Mesodermal cell (in vitro differentiated cells): ENCODE results near the gene EGFR.

ENCODE experiments used
- H3K27ac ChIP-seq: 2 replicates; pipeline ENCODE4 v1.7.0; 2013; ENCODE audit warnings: mild to moderate bottlenecking, low read depth, low read length, moderate library complexity; ENCODE audit not compliant: severe bottlenecking
- H3K36me3 ChIP-seq: 2 replicates; pipeline ENCODE4 v1.7.1; 2013; ENCODE audit warnings: mild to moderate bottlenecking, low read length, moderate library complexity; ENCODE audit not compliant: control insufficient read depth, insufficient read depth
- H3K4me1 ChIP-seq: one replicate; pipeline ENCODE4 v1.7.1; 2013; ENCODE audit warnings: mild to moderate bottlenecking, low read length; ENCODE audit not compliant: insufficient read depth, control insufficient read depth, poor library complexity, severe bottlenecking
- H3K4me3 ChIP-seq: 2 replicates; pipeline ENCODE4 v1.7.0; 2013; ENCODE audit warnings: low read length, control low read depth, mild to moderate bottlenecking; ENCODE audit not compliant: insufficient read depth, poor library complexity, severe bottlenecking; ENCODE audit errors: extremely low read depth
- H3K9me3 ChIP-seq: 2 replicates; pipeline ENCODE4 v1.7.1; 2013; ENCODE audit warnings: mild to moderate bottlenecking, low read length, moderate library complexity; ENCODE audit not compliant: control insufficient read depth
- WGBS, 2 experiments: methylation state at CpG; one replicate each; pipeline ENCODE4 v1.1.5; 2013; ENCODE audit warnings: missing lambda C conversion rate in 2 of 2; ENCODE audit not compliant: insufficient coverage in 2 of 2; 5-methylcytosine and 5-hydroxymethylcytosine counted together

The EGFR gene

DNA sequence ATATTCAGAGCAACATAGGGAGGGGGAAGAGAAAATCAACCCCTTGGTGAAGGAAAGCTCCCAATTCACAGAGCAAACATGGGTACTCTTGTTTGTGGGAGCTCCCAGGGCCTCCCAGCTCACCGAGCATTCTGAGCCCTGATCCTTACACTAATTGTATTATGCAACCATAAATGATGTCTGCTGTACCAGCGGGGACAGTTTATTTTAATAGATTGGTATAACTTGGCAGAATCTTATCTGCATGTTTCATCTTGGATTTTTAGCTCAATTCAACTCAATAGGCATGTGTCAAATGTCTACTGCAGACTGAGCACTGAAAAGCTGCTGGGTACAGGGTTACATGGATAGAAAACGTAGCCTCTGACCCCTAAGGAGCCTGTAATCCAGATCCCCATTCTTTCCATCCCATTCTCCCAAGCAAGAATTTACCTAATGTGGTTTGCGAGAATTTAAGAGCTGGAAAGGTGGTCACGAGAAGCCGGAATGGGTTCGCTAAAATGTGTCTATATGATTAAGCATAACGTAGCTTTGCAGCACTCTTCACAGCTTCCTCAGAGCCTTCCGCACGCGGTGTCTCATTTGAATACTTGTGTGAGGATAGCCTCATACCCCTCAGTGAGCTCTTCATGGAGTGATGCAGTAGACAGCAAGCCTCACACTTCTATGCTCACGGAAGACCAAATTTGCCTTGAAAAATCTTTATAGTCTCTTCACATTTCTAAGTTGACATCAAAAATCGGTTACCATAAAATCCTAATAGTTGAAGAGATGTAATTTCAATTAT is 18.3 kb downstream of the EGFR start:
- H3K36me3 ChIP-seq, result no peaks in the 10 kb centered on the region
- no peaks in the 10 kb centered on the region for H3K9me3 ChIP-seq
- H3K4me1 ChIP-seq, result no peaks in the 10 kb centered on the region
- no peak overlapping the region for H3K4me3 ChIP-seq
- no peak overlapping the region for H3K27ac ChIP-seq
- WGBS, 2 experiments, result 77 to 95% methylated on average over 4 to 7 of the region's 13 CpGs

- Histone ChIP-seq H3K9me3 (no peaks in the 10 kb centered on the region), H3K27ac (no peak overlapping the region)
- WGBS, 2 experiments, result 85 to 87% methylated on average over 2 to 3 of the region's 3 CpGs
These were observed 25.0 kb downstream of the EGFR start for GRCh38 chr7:55043691-55044370.

GRCh38 chr7:55044371-55044717 is 25.5 kb downstream of the EGFR start:
- WGBS, 2 experiments, result 92 to 96% methylated on average over 4 to 5 of the region's 6 CpGs
- no peaks in the 10 kb centered on the region for H3K4me1 ChIP-seq
- H3K9me3 ChIP-seq, result no peaks in the 10 kb centered on the region
- no peak overlapping the region for H3K27ac ChIP-seq
- H3K4me3 ChIP-seq, result no peak overlapping the region
- no peaks in the 10 kb centered on the region for H3K36me3 ChIP-seq

More at GRCh38 chr7:55043691-55044370, 25.0 kb downstream of the EGFR start:
- H3K36me3 ChIP-seq, result no peaks in the 10 kb centered on the region
- no peak overlapping the region for H3K4me3 ChIP-seq
- no peaks in the 10 kb centered on the region for H3K4me1 ChIP-seq

DNA sequence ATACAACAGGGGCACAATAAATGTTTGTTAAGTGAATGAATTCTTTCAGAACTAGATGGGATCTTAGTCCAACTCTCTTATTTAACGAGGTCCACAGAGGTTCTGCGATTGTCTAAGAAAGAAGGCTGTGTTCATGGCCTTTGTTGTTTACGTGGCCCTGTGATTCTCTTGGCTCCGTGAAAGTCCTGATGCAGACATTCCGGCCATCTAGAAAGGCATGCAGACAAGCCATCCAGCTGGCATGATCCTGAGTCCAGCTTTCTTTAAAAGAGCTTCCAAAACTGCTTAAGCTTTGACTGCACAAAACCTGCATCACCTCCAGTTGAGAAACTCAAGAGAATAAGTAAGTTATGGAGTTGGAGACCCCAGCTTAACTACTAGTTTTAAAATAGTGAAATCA is 26.0 kb downstream of the EGFR start:
- no peak overlapping the region for H3K27ac ChIP-seq
- no peaks in the 10 kb centered on the region for H3K36me3 ChIP-seq
- H3K9me3 ChIP-seq, result no peaks in the 10 kb centered on the region
- no peaks in the 10 kb centered on the region for H3K4me1 ChIP-seq
- WGBS, 2 experiments, result 94 to 100% methylated on average over 5 of the region's 5 CpGs
- no peak overlapping the region for H3K4me3 ChIP-seq

GRCh38 chr7:55046582-55047342 is 27.9 kb downstream of the EGFR start:
- H3K9me3 ChIP-seq, result no peaks in the 10 kb centered on the region
- H3K4me1 ChIP-seq, result no peaks in the 10 kb centered on the region
- H3K4me3 ChIP-seq, result no peak overlapping the region
- 95 to 96% methylated on average over 4 of the region's 7 CpGs for WGBS, 2 experiments
- no peak overlapping the region for H3K27ac ChIP-seq
- no peaks in the 10 kb centered on the region for H3K36me3 ChIP-seq

DNA sequence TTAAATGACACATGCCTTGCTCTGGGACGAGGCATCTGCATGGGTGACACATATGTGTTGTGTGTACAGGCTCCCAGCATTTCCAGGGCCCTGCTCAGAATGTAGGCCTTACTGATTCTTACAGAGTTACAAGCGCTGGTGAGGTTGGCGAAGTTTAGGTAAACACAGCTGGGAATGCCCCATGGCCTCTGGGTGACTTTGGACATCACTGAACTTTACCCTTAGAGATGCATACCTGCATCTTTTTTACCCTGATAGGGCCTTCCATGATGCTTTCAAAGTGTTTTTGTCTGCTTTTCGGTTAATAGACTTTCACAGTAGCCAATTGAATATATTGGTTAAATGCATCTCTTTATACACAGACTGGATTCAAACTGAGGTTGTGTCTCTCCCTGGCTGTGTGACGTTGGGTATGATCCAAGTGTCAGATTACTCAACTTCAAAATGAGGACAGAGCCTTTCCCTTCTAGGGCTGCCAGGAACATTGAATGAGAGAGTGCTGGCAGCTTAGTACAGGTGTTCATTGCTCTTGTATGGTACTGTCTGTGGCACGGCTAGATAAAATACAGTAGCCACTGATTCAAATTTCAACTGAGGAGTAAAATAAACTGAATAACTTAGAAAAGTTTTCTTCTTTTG is 29.5 kb downstream of the EGFR start:
- H3K27ac ChIP-seq, result no peak overlapping the region
- 84 to 88% methylated on average over 3 to 5 of the region's 6 CpGs for WGBS, 2 experiments

DNA sequence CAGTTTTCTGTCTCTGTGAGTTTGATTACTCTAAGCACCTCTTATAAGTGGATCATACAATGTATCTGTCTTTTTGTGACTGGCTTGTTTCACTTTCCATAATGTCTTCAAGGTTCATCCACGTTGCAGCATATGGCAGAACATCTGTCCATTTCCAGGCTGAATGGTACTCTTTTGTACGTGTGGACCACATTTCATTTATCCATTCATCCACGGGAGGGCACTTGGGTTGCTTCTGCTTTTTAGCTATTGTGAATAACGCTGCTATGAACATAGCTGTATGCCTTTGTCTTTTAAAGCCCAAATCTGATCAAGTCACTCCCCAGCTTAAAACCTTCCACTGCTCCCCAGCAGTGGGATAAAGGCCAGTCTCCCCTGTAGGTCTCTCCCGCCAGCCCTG is 31.5 kb downstream of the EGFR start:
- Histone ChIP-seq H3K9me3 (no peaks in the 10 kb centered on the region), H3K36me3 (no peaks in the 10 kb centered on the region), H3K27ac (no peak overlapping the region), H3K4me3 (no peak overlapping the region), H3K4me1 (peaks cover 9% of the 10 kb centered on the region)
- 95 to 98% methylated on average over 5 of the region's 5 CpGs for WGBS, 2 experiments

More for the DNA sequence above, 29.5 kb downstream of the EGFR start:
- Histone ChIP-seq H3K4me1 (peaks cover 9% of the 10 kb centered on the region), H3K36me3 (no peaks in the 10 kb centered on the region), H3K9me3 (no peaks in the 10 kb centered on the region), H3K4me3 (no peak overlapping the region)

DNA sequence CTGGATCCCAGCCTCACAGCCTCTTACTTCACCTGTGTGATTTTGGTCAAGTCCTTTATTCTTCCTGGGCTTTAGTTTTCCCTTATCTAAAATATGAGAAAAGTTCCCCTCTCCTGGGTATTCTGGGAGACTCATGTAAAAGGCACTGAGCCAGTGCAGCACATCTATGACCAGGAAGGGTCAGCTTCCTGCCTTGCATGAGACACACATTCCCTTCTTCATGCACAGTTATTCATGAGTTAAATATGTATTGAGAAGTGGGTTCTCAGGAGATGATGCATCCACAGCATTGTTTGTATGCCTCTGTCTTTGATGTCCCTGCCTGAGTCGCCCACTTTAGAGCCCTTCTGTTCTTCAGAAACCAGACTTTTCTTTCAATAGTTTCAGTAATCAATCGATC is 33.3 kb downstream of the EGFR start:
- H3K4me1 ChIP-seq, result peaks cover 9% of the 10 kb centered on the region
- no peaks in the 10 kb centered on the region for H3K36me3 ChIP-seq
- H3K4me3 ChIP-seq, result no peak overlapping the region
- H3K9me3 ChIP-seq, result no peaks in the 10 kb centered on the region
- 100% methylated on average over 1 of the region's 2 CpGs for WGBS, 2 experiments
- no peak overlapping the region for H3K27ac ChIP-seq

DNA sequence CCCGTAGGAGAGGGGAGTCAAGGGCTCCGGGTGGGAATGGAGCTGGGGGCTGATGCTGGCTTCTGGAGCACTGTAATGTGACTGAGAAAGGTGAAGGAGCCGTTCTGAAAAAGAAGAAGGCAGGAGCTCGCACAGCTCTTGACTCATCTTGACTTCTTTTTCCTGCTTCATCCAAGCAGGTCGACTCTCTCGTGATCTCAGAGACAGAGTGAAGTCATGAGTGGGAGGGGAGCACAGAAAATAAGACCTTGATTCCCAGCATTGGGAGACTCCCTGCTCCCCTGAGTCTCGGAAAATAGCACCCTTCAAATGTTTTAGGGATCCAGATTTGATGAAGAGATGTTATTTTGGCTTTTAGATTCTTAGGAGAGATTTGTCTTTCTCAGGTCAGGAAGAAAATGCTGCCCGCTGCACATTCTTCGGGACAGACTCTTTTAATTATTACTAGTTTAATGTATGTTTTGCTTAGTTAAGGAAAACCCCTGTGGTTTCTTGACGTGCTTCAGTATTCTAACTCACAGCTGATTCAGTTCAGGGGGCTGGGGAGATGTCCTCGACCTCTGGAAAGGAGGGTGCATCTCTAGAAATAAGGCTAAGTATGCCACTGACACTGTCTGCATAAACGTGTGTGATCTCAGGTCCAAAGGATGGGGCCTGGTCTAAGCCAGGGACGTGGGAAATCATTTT is 34.1 kb downstream of the EGFR start:
- no peaks in the 10 kb centered on the region for H3K9me3 ChIP-seq
- 87 to 93% methylated on average over 7 to 9 of the region's 13 CpGs for WGBS, 2 experiments
- H3K4me1 ChIP-seq, result peaks cover 9% of the 10 kb centered on the region

More for the DNA sequence above, 34.1 kb downstream of the EGFR start:
- no peak overlapping the region for H3K27ac ChIP-seq
- no peaks in the 10 kb centered on the region for H3K36me3 ChIP-seq
- H3K4me3 ChIP-seq, result no peak overlapping the region
